ENCODE measurements around the gene C17orf75. TPM values are rescaled to one million over a fixed set of nuclear protein-coding genes. Genes with fewer than 3 reads are reported as not detected.
A peak's percentile ranks its signal among the peaks of the same experiment; 100 is the strongest.

The C17orf75 gene
- total RNA-seq, 1 experiment from 2014 or later, result 26.9 TPM

DNA sequence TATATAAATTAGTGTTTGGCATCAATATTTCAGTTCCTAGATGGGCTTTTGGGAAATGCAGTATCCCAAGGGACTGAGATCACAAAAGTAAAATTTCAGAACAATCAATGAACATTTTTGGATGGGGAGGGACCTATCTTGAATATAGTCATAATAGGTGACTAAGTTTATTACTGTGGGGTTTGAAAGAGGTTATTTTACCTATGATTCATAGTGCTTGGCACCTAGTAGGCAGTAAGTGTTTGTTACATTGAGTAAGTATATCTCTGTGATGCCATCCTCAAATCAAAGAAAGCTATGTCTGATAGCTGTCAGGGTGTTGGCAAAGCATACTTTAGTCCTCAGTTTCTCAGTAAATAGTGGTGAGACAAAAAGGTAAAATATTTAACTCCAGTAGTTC lies 44.9 kb upstream of the C17orf75 start:
- BruUV-seq (replicated peaks), result TSS peak; percentile 11
- POLR2A ChIA-PET (ENCODE audit: low non-redundant PET), result no interaction called here
- intact Hi-C loops (cut with micrococcal nuclease; ENCODE audit: unreplicated experiment), result no loop called here
- Histone ChIP-seq H3K4me3 (ENCODE audit: low read depth, low read length, poor library complexity, severe bottlenecking) (no peak overlapping the region), H3K27me3 (replicated peaks; ENCODE audit: insufficient read depth, low read depth, low read length, poor library complexity) (no peaks in the 10 kb centered on the region), H3K36me3 (ENCODE audit: insufficient read depth, low read length, poor library complexity, severe bottlenecking) (peaks cover under 1% of the 10 kb centered on the region), H3K4me1 (ENCODE audit: insufficient read depth, low read length, poor library complexity, severe bottlenecking) (no peaks in the 10 kb centered on the region), H3K9me3 (ENCODE audit: low read depth, low read length, poor library complexity, severe bottlenecking) (no peaks in the 10 kb centered on the region), H3K27ac (ENCODE audit: low read depth, low read length, poor library complexity, severe bottlenecking) (no peak overlapping the region)
- TF ChIP-seq, protein P1, sequence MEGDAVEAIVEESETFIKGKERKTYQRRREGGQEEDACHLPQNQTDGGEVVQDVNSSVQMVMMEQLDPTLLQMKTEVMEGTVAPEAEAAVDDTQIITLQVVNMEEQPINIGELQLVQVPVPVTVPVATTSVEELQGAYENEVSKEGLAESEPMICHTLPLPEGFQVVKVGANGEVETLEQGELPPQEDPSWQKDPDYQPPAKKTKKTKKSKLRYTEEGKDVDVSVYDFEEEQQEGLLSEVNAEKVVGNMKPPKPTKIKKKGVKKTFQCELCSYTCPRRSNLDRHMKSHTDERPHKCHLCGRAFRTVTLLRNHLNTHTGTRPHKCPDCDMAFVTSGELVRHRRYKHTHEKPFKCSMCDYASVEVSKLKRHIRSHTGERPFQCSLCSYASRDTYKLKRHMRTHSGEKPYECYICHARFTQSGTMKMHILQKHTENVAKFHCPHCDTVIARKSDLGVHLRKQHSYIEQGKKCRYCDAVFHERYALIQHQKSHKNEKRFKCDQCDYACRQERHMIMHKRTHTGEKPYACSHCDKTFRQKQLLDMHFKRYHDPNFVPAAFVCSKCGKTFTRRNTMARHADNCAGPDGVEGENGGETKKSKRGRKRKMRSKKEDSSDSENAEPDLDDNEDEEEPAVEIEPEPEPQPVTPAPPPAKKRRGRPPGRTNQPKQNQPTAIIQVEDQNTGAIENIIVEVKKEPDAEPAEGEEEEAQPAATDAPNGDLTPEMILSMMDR (conservative IDR thresholded peaks at IDR 0.05; ENCODE audit: low read depth, low read length), result no peak
- TF ChIP-seq EZH2 (IDR thresholded peaks at IDR 0.05; ENCODE audit: borderline replicate concordance, low read depth, low read length, poor library complexity, severe bottlenecking), result no peak
- CTCF ChIA-PET, result no interaction called here
- no peak for DNase-seq (ENCODE audit: low spot score)

DNA sequence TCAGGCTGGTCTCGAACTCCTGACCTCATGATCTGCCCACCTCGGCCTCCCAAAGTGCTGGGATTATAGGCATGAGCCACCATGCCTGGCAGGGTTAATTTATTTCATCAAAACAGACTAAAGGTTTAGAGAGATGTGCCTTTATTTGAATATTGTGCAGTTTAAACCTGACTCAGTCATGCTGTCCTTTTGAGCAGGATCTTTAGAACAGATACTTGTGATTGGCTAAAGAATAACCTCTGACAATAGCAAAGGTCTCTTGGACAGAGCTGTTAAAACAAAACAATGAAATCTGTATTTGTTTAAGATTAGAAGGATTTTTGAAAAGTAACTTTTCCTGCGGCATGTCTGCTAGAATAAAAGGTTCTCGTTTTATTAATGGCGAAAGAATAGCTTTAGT lies 44.0 kb upstream of the C17orf75 start:
- H3K36me3 ChIP-seq (ENCODE audit: insufficient read depth, low read length, poor library complexity, severe bottlenecking), result peaks cover 2% of the 10 kb centered on the region
- BruUV-seq (replicated peaks), result no TSS peak
- no peaks in the 10 kb centered on the region for H3K9me3 ChIP-seq (ENCODE audit: low read depth, low read length, poor library complexity, severe bottlenecking)
- CTCF ChIA-PET, result no interaction called here
- no peak overlapping the region for H3K4me3 ChIP-seq (ENCODE audit: low read depth, low read length, poor library complexity, severe bottlenecking)
- intact Hi-C loops (cut with micrococcal nuclease; ENCODE audit: unreplicated experiment), result no loop called here
- H3K27ac ChIP-seq (ENCODE audit: low read depth, low read length, poor library complexity, severe bottlenecking), result no peak overlapping the region
- TF ChIP-seq, protein P1 (conservative IDR thresholded peaks at IDR 0.05; ENCODE audit: low read depth, low read length), result no peak
- no peak for TF ChIP-seq EZH2 (IDR thresholded peaks at IDR 0.05; ENCODE audit: borderline replicate concordance, low read depth, low read length, poor library complexity, severe bottlenecking)
- POLR2A ChIA-PET (ENCODE audit: low non-redundant PET), result no interaction called here
- H3K27me3 ChIP-seq (replicated peaks; ENCODE audit: insufficient read depth, low read depth, low read length, poor library complexity), result no peaks in the 10 kb centered on the region
- no peak for DNase-seq (ENCODE audit: low spot score)
- no peaks in the 10 kb centered on the region for H3K4me1 ChIP-seq (ENCODE audit: insufficient read depth, low read length, poor library complexity, severe bottlenecking)

DNA sequence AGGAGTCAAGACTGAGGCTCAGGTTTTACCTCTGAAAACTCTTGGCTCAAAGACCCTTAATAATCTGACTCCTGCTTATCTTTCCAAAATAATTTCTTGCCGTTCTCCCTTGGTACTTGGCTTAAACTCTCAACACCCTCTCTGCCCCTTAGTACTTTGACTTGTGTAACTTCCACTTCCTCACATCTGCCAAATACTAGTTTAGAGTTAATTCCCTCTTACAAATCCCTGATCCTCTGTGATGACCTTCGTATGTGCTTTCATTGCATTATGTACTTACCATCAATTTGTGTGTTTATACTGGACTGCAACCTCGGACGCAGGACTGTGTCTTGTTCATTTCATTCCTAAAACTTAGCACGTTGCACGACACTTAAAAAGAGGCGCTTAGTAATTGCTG lies 43.1 kb upstream of the C17orf75 start:
- Histone ChIP-seq H3K27me3 (replicated peaks; ENCODE audit: insufficient read depth, low read depth, low read length, poor library complexity) (no peaks in the 10 kb centered on the region), H3K4me1 (ENCODE audit: insufficient read depth, low read length, poor library complexity, severe bottlenecking) (no peaks in the 10 kb centered on the region), H3K27ac (ENCODE audit: low read depth, low read length, poor library complexity, severe bottlenecking) (no peak overlapping the region), H3K36me3 (ENCODE audit: insufficient read depth, low read length, poor library complexity, severe bottlenecking) (peaks cover 3% of the 10 kb centered on the region), H3K4me3 (ENCODE audit: low read depth, low read length, poor library complexity, severe bottlenecking) (no peak overlapping the region), H3K9me3 (ENCODE audit: low read depth, low read length, poor library complexity, severe bottlenecking) (no peaks in the 10 kb centered on the region)
- DNase-seq (ENCODE audit: low spot score), result no peak
- TF ChIP-seq, protein P1 (conservative IDR thresholded peaks at IDR 0.05; ENCODE audit: low read depth, low read length), result no peak
- no peak for TF ChIP-seq EZH2 (IDR thresholded peaks at IDR 0.05; ENCODE audit: borderline replicate concordance, low read depth, low read length, poor library complexity, severe bottlenecking)
- CTCF ChIA-PET, result no interaction called here
- no TSS peak for BruUV-seq (replicated peaks)
- POLR2A ChIA-PET (ENCODE audit: low non-redundant PET), result no interaction called here
- intact Hi-C loops (cut with micrococcal nuclease; ENCODE audit: unreplicated experiment), result no loop called here
